Adrenal gland (tissue), 5 donors: ENCODE measurements around the gene C10orf105.

ENCODE experiments used
- CTCF ChIP-seq, 6 experiments: fragments of 450-650 bp in 4 of 6; fragments of 200-600 bp in 2 of 6; sonication (generic) in 1 of 6; IDR thresholded peaks; 1 replicate in 5 of 6; 2 replicates in 1 of 6; pipeline versions ENCODE4 v1.5.1 to v1.8.0; 2016 to 2021; ENCODE audit warnings: antibody characterized with exemption in 6 of 6, mild to moderate bottlenecking in 2 of 6, moderate library complexity in 1 of 6
- POLR2A ChIP-seq, 2 donors: fragments of 450-650 bp; IDR thresholded peaks; one replicate each; pipeline ENCODE4 v1.6.1; 2017; ENCODE audit warnings: antibody characterized with exemption in 2 of 2, mild to moderate bottlenecking in 2 of 2, moderate library complexity in 1 of 2
- donor health status: DM: no; HTN: no; CAD: no.

GRCh38 chr10:71765906-71766716 lies 46.5 kb upstream of the C10orf105 start:
- TF ChIP-seq CTCF (IDR thresholded peaks at IDR 0.05), result no peak
- no peak for TF ChIP-seq POLR2A (IDR thresholded peaks at IDR 0.05)
